Measurements from ENCODE around the gene PPP1R15A.

Gene PPP1R15A

DNA sequence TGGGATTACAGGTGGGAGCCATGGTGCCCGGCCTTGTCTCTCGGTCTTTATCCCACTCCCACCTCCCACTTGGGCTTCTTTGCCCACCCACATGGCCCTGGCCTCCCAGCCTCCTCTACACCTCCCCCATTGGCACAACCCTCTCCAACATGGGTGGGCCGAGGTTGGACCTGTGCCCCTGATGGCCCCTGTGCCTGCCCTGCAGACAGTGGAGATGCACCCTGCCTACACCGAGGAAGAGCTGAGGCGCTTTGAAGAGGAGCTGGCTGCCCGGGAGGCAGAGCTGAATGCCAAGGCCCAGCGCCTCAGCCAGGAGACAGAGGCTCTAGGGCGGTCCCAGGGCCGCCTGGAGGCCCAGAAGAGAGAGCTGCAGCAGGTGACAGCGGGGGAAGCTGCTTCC is 48.7 kb downstream of the PPP1R15A start:
- Histone ChIP-seq H3K4me3 (ENCODE audit: low read depth, low read length) (no peak overlapping the region), H3K27ac (no peak overlapping the region), H3K27me3 (replicated peaks) (no peaks in the 10 kb centered on the region), H3K36me3 (replicated peaks) (peaks cover 44% of the 10 kb centered on the region)
- no peak for DNase-seq
- TF ChIP-seq, protein P1, sequence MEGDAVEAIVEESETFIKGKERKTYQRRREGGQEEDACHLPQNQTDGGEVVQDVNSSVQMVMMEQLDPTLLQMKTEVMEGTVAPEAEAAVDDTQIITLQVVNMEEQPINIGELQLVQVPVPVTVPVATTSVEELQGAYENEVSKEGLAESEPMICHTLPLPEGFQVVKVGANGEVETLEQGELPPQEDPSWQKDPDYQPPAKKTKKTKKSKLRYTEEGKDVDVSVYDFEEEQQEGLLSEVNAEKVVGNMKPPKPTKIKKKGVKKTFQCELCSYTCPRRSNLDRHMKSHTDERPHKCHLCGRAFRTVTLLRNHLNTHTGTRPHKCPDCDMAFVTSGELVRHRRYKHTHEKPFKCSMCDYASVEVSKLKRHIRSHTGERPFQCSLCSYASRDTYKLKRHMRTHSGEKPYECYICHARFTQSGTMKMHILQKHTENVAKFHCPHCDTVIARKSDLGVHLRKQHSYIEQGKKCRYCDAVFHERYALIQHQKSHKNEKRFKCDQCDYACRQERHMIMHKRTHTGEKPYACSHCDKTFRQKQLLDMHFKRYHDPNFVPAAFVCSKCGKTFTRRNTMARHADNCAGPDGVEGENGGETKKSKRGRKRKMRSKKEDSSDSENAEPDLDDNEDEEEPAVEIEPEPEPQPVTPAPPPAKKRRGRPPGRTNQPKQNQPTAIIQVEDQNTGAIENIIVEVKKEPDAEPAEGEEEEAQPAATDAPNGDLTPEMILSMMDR (IDR thresholded peaks at IDR 0.05; ENCODE audit: low read depth, low read length, missing control alignments): no peak
- in situ Hi-C loops (cut with HindIII; ENCODE audit: low pct_ligation_motif_present, low sequenced_read_pairs): no loop called here

DNA sequence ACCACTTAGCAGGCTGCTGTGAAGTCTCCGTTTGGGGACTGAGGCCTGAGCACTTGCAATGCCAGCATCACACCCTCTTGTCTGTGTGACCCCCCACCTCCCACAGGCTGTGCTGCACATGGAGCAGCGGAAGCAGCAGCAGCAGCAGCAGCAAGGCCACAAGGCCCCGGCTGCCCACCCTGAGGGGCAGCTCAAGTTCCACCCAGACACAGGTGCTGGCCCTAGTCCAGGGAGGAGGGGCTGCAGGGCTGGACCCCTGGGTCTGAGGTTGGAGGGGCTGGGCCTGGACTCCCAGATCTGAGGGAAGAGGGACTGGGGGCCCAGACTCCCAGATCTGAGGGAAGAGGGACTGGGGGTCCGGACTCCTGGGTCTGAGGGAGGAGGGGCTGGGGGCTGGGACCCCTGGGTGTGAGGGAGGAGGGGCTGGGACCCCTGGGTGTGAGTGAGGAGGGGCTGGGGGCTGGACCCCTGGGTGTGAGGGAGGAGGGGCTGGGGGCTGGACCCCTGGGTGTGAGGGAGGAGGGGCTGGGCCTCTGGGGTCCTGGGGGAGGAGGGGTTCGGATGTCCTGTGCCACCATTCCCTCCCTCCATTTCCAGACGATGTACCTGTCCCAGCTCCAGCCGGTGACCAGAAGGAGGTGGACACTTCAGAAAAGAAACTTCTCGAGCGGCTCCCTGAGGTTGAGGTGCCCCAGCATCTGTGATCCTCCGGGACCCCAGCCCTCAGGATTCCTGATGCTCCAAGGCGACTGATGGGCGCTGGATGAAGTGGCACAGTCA is 49.7 kb downstream of the PPP1R15A start:
- in situ Hi-C loops (cut with HindIII; ENCODE audit: low pct_ligation_motif_present, low sequenced_read_pairs): no loop called here
- DNase-seq: no peak
- Histone ChIP-seq H3K4me3 (ENCODE audit: low read depth, low read length) (no peak overlapping the region), H3K27me3 (replicated peaks) (no peaks in the 10 kb centered on the region), H3K36me3 (replicated peaks) (peaks cover 38% of the 10 kb centered on the region), H3K27ac (no peak overlapping the region)
- TF ChIP-seq, protein P1 (IDR thresholded peaks at IDR 0.05; ENCODE audit: low read depth, low read length, missing control alignments): no peak

DNA sequence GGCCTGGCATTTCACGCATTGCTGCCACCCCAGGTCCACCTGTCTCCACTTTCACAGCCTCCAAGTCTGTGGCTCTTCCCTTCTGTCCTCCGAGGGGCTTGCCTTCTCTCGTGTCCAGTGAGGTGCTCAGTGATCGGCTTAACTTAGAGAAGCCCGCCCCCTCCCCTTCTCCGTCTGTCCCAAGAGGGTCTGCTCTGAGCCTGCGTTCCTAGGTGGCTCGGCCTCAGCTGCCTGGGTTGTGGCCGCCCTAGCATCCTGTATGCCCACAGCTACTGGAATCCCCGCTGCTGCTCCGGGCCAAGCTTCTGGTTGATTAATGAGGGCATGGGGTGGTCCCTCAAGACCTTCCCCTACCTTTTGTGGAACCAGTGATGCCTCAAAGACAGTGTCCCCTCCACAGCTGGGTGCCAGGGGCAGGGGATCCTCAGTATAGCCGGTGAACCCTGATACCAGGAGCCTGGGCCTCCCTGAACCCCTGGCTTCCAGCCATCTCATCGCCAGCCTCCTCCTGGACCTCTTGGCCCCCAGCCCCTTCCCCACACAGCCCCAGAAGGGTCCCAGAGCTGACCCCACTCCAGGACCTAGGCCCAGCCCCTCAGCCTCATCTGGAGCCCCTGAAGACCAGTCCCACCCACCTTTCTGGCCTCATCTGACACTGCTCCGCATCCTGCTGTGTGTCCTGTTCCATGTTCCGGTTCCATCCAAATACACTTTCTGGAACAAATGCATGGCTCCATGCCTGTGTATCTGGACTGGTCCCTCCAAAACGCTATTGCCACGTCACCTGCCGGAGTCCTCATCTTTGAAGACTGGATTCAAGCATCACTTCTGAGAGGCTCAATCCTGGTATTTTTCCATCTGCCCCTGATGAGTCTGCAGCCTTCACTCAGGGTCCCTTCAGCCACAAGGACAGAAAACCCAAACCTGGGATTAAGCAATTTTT is 50.6 kb downstream of the PPP1R15A start:
- H3K4me3 ChIP-seq (ENCODE audit: low read depth, low read length): no peak overlapping the region
- TF ChIP-seq, protein P1 (IDR thresholded peaks at IDR 0.05; ENCODE audit: low read depth, low read length, missing control alignments): no peak
- no peaks in the 10 kb centered on the region for H3K27me3 ChIP-seq (replicated peaks)
- in situ Hi-C loops (cut with HindIII; ENCODE audit: low pct_ligation_motif_present, low sequenced_read_pairs): no loop called here
- H3K36me3 ChIP-seq (replicated peaks): peaks cover 38% of the 10 kb centered on the region
- no peak for DNase-seq
- no peak overlapping the region for H3K27ac ChIP-seq

DNA sequence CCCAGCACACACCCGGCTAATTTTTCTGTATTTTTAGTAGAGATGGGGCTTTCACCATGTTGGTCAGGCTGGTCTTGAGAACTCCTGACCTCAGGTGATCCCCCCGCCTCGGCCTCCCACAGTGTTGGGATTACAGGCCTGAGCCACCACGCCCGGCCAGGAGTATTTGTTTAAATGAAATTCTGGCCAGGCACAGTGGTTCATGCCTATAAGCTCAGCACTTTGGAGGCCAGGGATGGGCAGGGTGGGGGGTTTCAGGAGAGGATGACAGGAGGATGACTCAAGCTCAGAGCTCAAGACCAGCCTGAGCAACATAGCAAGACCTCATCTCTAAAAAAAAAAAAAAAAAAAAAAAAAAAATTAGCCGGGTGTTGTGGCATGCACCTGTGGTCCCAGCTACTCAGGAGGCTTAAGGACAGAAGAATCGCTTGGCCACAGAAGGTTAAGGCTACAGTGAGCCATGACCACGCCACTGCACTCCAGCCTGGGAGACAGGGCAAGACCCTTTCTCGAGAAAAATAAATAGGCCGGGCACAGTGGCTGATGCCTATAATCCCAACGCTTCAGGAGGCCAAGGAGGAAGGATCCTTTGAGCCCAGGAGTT is 53.1 kb downstream of the PPP1R15A start:
- TF ChIP-seq, protein P1 (IDR thresholded peaks at IDR 0.05; ENCODE audit: low read depth, low read length, missing control alignments): no peak
- in situ Hi-C loops (cut with HindIII; ENCODE audit: low pct_ligation_motif_present, low sequenced_read_pairs): no loop called here
- Histone ChIP-seq H3K27ac (no peak overlapping the region), H3K4me3 (ENCODE audit: low read depth, low read length) (no peak overlapping the region), H3K36me3 (replicated peaks) (peaks cover 21% of the 10 kb centered on the region), H3K27me3 (replicated peaks) (no peaks in the 10 kb centered on the region)
- DNase-seq: peak; percentile 62
